Subcutaneous adipose tissue (tissue), 4 donors: ENCODE measurements around the gene GNB1L. TPM values are rescaled to one million over a fixed set of nuclear protein-coding genes. Genes with fewer than 3 reads are reported as not detected.

ENCODE experiments used
- CTCF ChIP-seq: fragments of 450-650 bp; IDR thresholded peaks from one replicate; pipeline ENCODE4 v1.5.1; 2016; ENCODE audit warnings: low read depth, mild to moderate bottlenecking, control low read depth, antibody characterized with exemption, moderate library complexity
- total RNA-seq, 4 donors: library from RNA; depleted of rRNA; stranded (reverse); fragments of >200 nt; gene quantifications; one replicate each; pipeline ENCODE4 v1.1.0, GENCODE V29; 2016

GNB1L gene
- total RNA-seq, 4 donors from 2014 or later = 1.8 to 4.9 (median 3.9) TPM

GRCh38 chr22:19880786-19881569 is 26.3 kb upstream of the GNB1L start:
- TF ChIP-seq CTCF = no peak

- no peak for TF ChIP-seq CTCF
These were observed 25.5 kb upstream of the GNB1L start for GRCh38 chr22:19879992-19880785.

DNA sequence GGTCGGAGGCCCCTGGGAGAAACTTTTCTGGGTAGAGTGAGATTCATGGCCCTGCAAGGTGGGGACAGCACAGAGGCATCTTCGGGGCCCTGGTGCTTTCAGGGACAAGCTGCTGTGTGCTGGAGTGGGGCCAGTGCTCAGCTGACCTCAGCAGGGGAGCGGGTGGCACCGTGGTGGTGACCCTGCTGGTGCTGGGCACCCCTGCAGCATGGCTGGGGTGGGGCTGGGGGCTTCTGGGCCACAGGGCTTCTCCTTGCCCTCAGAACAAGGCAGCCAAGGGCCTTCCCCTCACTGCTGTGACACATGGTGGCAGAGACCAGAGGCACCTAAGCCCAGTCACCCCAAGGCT is 24.9 kb upstream of the GNB1L start:
- TF ChIP-seq CTCF = no peak

DNA sequence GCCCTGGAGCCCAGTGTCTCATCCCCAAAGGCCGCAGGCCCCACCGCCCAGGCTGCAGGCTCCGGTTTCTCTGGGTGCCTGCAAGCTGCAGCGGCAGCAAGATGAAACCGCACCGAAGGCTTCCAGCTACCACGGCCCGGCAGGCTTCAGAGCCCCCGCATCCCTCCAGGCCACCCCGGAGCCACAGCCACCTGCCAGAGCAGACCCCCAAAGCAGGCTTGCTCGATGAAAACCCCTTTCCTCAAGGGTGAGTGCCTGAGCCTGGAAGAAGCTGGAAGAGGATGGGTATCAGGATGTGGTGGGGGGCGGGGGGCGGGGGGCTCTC is 24.5 kb upstream of the GNB1L start:
- no peak for TF ChIP-seq CTCF

DNA sequence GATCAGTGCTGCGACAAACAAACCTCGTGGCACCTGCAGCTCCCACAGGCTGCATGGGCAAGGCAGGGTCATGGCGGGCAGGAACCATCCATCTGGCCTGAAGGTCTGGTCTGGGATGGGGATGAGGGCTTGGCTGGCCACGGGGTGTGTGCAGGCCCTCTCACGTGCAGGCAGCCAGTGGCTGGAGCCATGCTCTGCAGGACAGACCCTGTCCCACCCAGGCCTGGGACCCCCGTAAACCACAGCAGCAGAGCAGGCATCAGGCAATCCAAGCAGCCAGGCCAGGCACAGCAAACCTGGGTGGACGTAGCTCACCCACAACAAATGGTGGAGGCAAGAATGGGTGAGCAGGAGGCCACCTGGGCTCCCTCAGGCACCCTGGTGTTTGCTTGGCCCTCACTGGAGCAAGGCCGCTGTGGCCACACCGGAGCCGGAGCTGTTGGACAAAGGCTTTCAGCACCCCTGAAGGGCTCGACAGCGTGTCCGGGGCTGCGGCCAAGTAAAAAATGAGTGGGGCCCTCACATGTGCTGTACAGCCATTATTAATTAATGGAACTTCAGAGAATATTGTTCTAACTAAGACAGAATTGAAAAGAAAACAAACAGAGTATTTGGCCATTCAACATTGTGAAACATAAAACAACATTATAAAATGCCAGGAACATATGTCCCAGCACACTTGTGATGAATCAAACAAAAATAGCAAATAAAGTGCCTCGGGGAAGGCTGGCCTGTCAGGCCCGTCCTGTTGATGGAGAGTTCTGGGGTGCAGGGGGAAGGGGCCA is 24.0 kb upstream of the GNB1L start:
- no peak for TF ChIP-seq CTCF

DNA sequence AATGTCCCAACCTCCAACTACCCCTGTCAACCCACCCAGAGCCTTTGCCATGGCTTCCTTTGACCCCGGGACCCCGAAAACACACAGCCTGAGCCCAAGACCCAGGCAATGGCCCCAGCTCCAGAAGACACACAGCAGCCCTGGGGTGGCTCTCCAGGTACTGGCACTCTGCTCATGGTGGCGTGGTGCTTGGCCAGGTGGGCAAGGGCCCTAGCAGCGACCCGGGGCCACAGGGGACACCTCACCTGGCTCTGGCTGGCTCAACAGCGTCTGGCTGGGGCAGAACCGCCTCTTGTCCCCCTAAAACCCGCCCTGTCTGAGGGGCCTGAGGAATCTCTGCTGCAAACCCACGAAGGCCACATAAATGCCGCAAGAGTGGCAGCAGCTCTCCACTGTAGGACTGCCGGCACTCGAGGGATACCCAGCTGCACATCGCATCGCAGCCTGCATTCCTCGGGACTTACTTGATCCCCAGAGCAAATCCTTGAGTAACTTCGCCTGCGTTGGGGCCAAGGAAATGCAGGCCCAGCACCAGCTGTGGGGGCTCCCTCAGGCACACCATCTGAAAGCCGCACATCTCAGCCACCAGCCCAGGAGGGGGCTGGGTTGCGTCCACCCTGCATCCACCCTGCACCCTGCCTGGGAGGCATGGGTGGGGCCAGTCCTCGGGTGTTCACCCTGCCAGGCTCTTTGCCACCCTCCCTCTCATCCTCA is 23.1 kb upstream of the GNB1L start:
- TF ChIP-seq CTCF = no peak
